WI38 (cell line): Measurements from ENCODE around the gene PATZ1.

Source experiments
- H3K4me3 ChIP-seq: 2 replicates; pipeline ENCODE4 v1.5.1; 2011; ENCODE audit warnings: low read depth, mild to moderate bottlenecking, control low read depth, low read length
- CTCF ChIP-seq: IDR thresholded peaks from 2 replicates; pipeline ENCODE4 v1.5.1; 2012; ENCODE audit warnings: low read depth, mild to moderate bottlenecking, control low read depth, low read length

PATZ1 gene

GRCh38 chr22:31290494-31291471, 55.4 kb downstream of the PATZ1 start:
- no peak for TF ChIP-seq CTCF

GRCh38 chr22:31289344-31289743, 56.8 kb downstream of the PATZ1 start:
- no peak overlapping the region for H3K4me3 ChIP-seq

More at GRCh38 chr22:31290494-31291471, 55.4 kb downstream of the PATZ1 start:
- H3K4me3 ChIP-seq: peak overlapping the region; percentile 91

GRCh38 chr22:31288496-31289240, 57.5 kb downstream of the PATZ1 start:
- TF ChIP-seq CTCF: no peak

More at GRCh38 chr22:31289344-31289743, 56.8 kb downstream of the PATZ1 start:
- no peak for TF ChIP-seq CTCF

GRCh38 chr22:31287818-31288495, 58.2 kb downstream of the PATZ1 start:
- TF ChIP-seq CTCF: no peak
- H3K4me3 ChIP-seq: no peak overlapping the region

More at GRCh38 chr22:31288496-31289240, 57.5 kb downstream of the PATZ1 start:
- no peak overlapping the region for H3K4me3 ChIP-seq

GRCh38 chr22:31286360-31287255, 59.5 kb downstream of the PATZ1 start:
- no peak overlapping the region for H3K4me3 ChIP-seq
- no peak for TF ChIP-seq CTCF
